HG03139 (cell line): ENCODE data around the gene ASRGL1.
"Not testable (repeated sequence)": the region's sequence is repeated elsewhere in the genome, so short reads cannot be mapped to it uniquely, and the experiment has no call there.

Source experiments
- ATAC-seq: cut with Tn5 transposase; IDR thresholded peaks from one replicate; pipeline ENCODE4 v1.9.1; 2021; ENCODE audit not compliant: unreplicated experiment

ASRGL1 gene

GRCh38 chr11:62352355-62353336, 15.4 kb downstream of the ASRGL1 start:
- no peak for ATAC-seq

- no peak for ATAC-seq
These were observed 16.6 kb downstream of the ASRGL1 start for GRCh38 chr11:62353841-62354240.

GRCh38 chr11:62358273-62358672, 21.0 kb downstream of the ASRGL1 start:
- no peak for ATAC-seq

GRCh38 chr11:62359475-62359874, 22.2 kb downstream of the ASRGL1 start:
- no peak for ATAC-seq

- no peak for ATAC-seq
These were observed 23.4 kb downstream of the ASRGL1 start for GRCh38 chr11:62360685-62361084.

- not testable (repeated sequence) for ATAC-seq
These were observed 31.7 kb downstream of the ASRGL1 start for GRCh38 chr11:62368861-62369477.

GRCh38 chr11:62370743-62371440, 33.6 kb downstream of the ASRGL1 start:
- ATAC-seq: no peak

- no peak for ATAC-seq
These were observed 35.6 kb downstream of the ASRGL1 start for GRCh38 chr11:62372871-62373270.

GRCh38 chr11:62373464-62374119, 36.3 kb downstream of the ASRGL1 start:
- no peak for ATAC-seq

- ATAC-seq: no peak
These were observed 37.6 kb downstream of the ASRGL1 start for GRCh38 chr11:62374801-62375200.

GRCh38 chr11:62378459-62379063, 41.3 kb downstream of the ASRGL1 start:
- not testable (repeated sequence) for ATAC-seq

- not testable (repeated sequence) for ATAC-seq
These were observed 42.3 kb downstream of the ASRGL1 start for GRCh38 chr11:62379586-62379985.

GRCh38 chr11:62380821-62381245, 43.6 kb downstream of the ASRGL1 start:
- not testable (repeated sequence) for ATAC-seq

GRCh38 chr11:62383822-62384221, 46.6 kb downstream of the ASRGL1 start:
- ATAC-seq: no peak

GRCh38 chr11:62386083-62386482, 48.8 kb downstream of the ASRGL1 start:
- not testable (repeated sequence) for ATAC-seq

GRCh38 chr11:62387381-62387780, 50.1 kb downstream of the ASRGL1 start:
- ATAC-seq: no peak

GRCh38 chr11:62388999-62389398, 51.8 kb downstream of the ASRGL1 start:
- ATAC-seq: no peak

- no peak for ATAC-seq
These were observed 53.0 kb downstream of the ASRGL1 start for GRCh38 chr11:62390237-62390636.

GRCh38 chr11:62390722-62391121, 53.5 kb downstream of the ASRGL1 start:
- ATAC-seq: no peak

- ATAC-seq: no peak
These were observed 54.6 kb downstream of the ASRGL1 start for GRCh38 chr11:62391642-62392425.
